Activated CD4-positive, alpha-beta T cell treated with anti-CD3 and anti-CD28 coated beads, Interleukin-2, amount 50 U/mL, for 48 hours (primary cell): ENCODE data around the gene LEMD3.

Experiments used
- DNase-seq, 2 experiments: peaks; one replicate each; pipeline ENCODE4 v3.0.0-alpha.2; 2020

Gene LEMD3

DNA sequence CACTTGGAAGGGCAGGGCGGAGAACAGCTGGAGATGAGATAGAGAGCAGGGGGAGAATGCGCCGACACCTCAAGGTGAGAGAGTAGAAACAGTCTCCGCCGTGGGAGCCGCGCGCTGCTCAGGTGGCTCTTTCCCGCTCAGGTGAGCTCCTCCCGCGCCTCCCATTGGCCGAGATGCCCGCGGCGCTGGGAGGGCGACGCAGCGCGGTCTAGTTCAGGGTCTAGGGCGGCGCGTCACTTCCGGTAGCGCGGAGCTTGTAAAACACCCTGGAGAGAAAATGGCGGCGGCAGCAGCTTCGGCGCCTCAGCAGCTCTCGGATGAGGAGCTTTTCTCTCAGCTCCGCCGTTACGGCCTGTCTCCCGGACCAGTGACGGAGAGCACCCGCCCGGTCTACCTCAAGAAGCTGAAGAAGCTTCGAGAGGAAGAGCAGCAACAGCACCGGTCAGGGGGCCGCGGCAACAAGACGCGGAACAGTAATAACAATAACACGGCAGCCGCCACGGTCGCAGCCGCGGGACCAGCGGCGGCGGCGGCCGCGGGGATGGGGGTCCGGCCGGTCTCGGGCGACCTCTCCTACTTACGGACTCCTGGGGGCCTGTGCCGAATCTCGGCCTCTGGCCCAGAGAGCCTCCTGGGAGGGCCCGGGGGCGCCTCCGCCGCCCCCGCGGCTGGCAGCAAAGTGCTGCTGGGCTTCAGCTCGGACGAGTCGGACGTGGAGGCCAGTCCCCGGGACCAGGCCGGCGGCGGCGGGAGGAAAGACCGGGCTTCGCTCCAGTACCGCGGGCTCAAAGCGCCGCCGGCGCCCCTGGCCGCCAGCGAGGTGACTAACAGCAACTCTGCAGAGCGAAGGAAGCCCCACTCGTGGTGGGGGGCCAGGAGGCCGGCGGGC is at the start of gene LEMD3:
Gene LEMD3, plus strand, starts transcription at position 264 of the 889 bp plus-strand sequence. Its CDS starts 14 bp downstream, at position 278.
- DNase-seq: peak; percentile 91 to 92

DNA sequence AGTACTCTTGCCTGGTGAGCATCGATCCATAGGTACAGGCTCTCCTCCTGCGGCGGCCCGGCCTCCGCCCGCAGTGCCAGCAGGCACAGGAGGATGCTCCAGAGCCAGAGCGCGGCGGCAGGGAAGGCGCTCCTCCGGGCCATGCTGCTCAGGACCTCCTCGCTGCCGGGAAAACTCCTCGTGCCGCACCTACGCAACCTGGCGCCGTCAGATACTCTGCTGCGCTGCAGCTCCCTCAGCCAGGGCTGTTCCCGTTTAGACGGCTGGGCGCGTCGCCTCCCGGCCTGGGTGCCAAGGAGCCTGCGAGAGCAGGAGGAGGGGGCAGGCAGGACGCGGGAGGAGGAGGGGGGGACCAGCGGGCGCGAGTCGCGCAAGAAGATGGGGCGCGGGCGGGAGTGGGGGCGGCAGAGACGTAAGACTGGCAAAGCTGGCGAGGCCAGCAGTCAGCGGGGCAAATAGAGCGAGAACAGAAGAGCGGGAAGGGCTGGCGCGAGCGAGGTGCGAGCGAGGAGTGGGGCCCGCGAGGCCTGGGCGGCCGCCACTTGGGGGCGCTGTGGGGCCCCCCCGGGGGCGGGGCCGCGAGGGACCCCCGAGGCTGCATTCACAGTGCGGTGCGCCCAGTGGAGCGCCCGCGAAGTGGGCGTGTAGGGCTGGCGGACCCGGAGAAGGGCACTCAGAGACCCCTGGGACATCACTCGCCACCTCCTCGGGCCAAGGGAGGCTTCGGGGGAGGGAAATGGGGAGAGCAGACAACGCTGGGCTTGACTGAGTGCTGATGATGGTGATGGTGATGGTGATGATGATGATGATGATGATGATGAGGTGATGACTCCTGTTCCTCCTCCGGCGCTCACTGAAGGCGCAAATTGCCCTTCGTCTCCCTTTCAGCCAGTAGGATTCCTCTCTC is 48.1 kb upstream of the LEMD3 start, which contains the start of gene WIF1:
Gene WIF1, minus strand, starts transcription at position 257 of the 907 bp plus-strand sequence. Its CDS starts 114 bp downstream, at position 143.
- peak in 1 of 2 experiments; percentile 30 for DNase-seq

DNA sequence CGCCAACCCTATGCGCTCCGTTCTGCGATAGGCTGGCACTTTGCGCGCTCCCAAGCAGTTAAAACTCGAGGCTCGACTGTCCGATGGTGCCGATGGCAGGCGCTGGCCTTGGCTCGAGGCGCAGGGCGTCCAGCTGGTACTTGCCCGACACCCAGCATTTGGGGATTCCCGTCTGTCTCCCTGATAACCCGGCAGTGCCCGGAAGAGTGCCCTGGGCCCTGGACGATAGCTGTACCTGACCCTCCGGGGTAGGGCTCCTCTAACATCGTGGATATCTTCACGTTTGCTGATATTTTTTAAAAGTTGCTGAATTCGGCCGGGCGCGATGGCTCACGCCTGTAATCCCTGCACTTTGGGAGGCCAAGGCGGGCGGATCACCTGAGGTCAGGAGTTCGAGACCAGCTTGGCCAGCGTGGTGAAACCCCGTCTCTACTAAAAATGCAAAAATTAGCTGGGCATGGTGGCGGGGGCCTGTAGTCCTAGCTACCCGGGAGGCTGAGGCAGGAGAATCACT is 47.4 kb upstream of the LEMD3 start:
- DNase-seq: no peak

DNA sequence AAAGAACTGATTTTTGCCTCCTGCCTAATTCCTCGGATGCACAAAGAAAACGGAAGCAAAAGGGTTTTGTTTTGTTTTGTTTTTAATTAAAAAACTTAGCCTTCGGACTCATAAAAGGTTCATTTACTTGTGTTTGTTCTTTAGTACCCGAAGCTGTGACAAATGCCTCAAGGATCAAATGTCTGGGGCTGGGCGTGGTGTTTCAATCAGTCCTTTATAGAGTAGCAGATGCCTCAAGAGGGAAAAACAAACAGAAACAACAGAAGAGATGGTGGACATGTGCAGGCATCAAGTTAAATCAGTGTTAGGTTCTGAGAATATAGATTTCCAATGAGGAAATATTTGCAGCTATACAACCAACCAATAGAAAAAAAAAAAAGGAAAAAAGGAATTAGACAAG is 46.7 kb upstream of the LEMD3 start:
- DNase-seq: no peak

DNA sequence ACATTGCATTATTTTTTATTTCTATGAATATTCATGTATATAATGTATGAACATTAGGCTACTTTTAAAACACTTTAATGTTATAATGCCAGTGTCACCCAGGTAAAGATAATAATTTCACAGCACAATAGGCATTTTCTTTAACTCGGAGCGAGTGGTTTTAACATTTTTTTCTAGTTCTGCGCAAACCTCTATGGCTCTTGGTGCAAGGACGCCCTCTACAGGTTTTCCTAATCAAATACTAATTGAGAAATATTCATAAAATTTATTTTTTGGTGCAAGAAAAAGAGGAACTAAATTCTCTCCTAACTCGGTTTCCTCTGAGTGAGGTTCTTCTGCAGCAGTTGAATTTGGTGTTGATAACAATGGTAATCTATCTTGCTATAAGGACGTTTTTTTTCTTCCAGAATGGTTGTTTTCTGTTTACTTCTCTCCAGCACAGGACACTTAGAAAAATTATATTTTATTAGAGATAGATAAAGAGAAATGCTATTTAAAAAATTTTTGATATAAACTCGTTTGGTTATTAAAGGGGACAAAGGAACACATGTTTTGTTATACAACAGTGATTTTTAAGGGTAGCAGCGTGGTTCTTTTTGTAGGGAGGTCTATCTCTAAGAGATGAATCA is 45.8 kb upstream of the LEMD3 start:
- peak in 1 of 2 experiments; percentile 23 for DNase-seq

DNA sequence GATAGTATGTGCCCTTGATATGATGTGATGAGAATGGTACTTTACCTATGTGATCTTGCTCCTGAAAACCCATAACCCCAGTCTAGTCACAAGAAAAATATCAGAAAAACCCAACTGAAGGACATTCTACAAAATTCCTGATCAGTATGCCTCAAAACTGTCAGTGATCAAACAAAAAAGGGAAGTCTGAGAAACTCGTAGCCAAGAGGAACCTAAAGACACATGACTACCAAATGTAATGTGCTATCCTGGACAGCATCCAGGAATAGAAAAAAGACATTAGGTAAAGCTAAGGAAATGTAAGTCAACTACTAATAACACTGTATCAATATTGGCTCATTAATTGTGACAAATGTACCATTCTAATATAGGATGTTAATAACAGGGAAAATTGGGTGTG is 44.1 kb upstream of the LEMD3 start:
- no peak for DNase-seq

DNA sequence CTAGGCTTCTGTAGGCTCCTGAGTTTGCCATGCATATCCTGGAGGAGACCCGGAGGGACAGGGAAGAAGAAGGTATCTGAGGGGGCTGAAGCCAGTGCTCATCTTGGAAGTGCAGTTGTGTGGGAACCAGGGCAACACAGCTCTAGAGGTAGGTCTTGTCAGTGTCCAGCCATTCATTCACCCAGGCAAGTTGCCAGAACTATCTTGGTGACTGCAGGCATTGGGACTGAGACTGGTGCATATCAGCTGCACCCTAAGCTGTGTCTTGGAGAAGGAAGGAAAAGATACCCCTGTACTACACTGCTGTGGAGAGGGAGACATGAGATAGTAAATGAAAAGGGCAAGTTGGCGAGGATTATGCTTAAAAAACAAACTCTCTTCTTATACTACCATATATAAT is 43.4 kb upstream of the LEMD3 start:
- no peak for DNase-seq

DNA sequence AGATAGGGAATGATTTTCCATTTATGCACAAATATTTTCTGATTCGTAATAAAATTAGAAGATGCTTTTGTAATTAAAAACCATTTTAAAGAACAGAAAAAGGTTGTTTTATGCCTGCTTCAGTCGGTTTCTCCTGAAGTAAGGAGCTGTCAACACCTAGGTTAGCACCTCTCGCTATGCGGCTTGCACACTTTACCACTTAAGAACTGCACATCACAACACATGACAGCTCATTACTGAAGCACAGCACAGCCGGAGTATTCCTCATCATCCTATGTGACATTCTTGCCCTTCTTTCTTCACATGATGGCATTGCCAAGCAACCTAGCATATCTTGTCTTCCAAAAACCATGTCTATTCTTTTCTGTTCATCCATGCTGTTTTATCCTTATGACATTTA is 42.9 kb upstream of the LEMD3 start:
- no peak for DNase-seq

DNA sequence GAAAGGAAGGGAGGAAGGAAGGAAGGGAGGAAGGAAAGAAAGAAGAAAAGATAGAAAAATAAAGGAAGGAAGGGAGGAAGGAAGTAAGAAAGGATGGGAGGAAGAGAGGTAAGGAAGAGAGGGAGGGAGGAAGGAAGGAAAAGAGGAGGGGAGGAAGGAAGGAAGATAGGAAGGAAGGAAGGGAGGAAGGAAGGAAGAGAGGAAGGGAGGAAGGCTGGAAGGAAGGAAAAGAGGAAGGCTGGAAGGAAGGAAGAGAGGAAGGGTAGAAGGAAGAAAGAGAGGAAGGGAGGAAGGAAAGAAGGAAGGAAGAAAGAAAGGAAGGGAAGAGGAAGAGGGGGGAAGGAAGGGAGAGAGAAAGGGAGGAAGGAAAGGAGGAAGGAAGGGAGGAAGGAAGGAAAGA is 35.5 kb upstream of the LEMD3 start:
- DNase-seq: no peak

DNA sequence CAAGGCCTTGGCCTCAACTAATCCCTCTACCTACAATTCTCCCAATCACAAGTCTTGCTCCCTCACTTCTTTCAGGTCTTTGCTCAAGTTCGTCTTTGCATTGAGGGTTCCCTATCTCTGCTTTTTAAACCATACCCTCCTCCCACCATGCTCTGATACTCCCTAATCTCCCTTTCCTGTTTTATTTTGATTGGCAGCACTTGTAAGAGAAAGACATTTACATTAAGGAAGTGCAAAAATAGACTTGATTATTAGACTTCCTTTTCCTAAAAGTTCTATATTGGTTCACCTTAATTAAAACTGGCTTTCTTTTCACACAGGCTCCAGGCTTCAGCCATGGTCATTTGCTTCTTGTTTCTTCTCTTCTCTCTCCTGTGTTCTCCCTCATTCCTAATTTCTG is 30.0 kb upstream of the LEMD3 start:
- no peak for DNase-seq

DNA sequence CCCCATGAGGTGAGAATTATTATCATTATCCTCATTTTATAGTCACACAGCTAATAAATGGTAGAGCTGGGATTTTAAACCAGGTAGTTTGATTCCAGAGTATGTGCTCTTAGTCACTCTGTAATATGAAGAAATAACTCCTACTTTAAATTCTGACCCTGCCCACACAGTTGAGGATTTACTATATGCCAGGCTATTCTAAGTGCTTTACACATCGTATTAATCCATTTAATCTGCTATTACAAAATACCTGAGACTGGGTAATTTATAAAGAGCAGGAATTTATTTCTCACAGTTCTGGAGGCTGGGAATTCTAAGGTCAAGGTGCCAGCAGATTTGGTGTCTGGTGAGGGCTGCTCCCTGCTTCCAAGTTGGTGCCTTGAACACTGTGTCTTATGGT is 28.6 kb upstream of the LEMD3 start:
- DNase-seq: no peak

DNA sequence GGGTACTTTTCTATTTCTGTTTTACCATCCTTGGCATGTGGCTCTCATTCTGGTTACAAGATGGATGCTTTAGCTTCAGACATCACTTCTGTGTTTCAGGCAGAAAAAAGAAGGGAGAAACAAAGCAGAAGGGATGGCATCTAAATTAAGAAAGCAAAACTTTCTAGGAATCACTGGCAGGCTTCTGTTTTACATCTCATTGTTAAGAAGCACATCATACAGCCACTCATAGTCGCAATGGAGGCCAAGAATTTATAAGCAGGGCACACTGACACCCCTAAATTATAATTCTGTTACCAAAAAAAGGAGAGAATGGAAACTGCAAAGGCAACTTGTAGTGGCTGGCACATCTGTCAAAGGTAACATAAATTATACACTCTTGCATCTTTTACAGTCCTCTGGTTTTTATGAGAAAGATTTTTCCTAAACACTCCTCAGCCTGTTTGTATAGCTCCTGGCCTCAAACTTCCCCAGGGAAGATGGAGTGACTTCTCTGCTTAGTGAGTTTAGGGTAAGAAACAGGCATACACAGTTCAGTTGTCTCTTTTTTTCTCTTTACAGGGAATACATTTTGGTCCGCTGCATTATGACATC is 22.0 kb upstream of the LEMD3 start:
- no peak for DNase-seq

DNA sequence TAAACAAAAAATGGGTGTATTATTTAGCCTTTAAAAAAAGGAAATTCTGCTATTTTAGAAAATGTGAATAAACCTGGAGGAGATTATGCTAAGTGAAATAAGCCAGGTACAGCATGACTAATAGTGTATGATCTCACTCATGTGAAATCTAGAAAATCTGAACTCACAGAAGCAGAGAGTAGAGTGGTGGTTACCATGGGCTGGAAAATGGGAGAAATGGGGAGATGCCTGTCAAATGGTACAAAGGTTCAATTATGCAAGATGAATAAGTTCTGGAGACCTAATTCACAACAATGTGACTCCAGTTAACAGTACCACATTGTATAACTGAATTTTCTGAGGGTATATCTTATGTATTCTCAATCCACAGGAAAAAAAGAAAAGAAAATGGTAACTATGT is 17.4 kb upstream of the LEMD3 start:
- no peak for DNase-seq

DNA sequence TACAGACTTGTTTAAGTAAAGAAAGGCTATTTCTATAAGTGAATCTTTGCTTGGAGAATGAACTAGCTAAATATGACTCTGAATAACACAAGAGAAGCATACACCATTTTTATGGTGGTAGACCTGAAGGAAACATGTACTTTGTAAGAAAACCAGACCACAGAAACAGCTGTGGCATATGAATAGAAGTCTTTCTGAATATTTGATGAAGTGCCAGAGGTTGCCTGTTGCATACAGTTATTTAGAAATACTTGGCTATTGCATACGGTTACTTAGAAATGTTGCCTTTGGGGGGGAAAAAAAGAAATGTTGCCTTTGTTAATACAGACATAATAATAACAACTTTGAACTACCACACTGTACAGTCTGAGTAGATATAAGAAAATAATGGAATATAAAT is 16.8 kb upstream of the LEMD3 start:
- no peak for DNase-seq

DNA sequence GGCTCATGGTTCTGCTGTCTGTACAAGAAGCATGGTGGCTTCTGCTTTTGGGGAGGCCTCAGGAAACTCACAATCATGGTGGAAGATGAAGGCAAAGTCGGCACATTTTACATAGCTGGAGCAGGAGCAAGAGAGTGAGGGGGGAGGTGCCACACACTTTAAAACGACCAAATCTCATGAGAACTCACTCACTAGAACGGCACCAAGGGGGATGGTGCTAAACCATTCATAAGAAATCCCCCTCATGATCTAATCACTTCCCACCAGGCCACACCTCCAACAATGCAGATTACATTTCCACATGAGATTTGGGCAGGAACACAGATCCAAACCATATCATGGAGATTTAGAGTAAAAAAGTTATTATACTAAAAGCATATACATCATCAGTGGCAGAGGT is 13.6 kb upstream of the LEMD3 start:
- DNase-seq: no peak

DNA sequence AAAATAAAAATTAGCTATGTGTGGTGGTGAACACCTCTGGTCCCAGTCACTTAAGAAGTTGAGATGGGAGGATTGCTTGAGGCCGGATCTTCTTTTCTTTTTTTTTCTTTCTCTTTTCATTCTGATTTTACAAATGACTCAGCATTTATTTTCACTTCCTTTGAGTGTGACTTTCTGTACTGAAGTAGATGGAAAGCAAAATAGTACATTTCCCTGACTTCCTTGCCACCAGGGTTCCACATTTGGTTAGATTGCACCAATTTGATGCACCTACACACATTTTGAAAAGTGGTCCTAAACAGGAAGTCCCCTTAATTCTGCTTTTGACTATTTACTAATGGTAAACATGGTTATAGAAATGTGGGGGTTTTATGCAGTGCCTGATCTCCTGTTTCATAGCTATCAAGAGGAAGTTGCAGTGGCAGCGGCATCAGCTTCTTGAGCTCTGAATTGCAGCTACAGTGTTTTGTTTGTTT is 13.0 kb upstream of the LEMD3 start:
- DNase-seq: peak in 1 of 2 experiments; percentile 4

DNA sequence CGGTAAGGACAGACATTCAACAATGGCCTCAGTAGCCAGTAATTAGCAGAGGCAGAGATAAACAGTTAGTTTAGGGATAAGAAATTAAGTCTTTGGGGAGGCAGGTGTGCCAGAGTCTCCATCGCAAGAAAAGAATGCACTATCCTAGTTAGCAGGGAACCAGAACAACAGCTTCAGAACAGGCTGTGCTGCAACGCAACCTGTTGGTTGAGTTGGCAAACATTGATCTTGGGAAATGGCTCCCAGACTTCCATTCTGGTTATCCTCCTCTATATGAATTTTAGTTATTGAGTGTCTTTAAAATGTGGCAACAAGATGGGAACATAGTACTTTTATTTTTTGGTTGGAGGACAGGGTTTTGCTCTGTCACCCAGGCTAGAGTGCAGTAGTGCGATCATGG is 12.3 kb upstream of the LEMD3 start:
- DNase-seq: no peak

DNA sequence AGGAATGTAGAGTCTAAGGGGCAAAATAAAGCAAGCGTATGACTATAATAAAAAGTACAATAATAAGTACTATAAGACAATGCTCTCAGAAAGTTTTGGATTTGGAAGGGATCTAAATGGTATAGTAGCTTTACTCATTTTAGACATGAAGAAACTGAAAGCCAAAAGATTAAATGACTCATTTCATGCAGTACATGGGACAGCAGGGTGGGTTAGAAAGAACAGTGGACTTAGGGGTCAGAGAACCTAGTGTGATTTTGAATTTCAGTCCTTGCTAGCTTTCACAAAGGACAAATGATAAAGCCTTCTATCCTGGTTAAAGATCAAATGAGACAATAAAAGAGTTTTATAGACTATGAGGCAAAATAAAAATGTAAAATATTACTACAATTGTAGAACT is 6.8 kb upstream of the LEMD3 start:
- DNase-seq: no peak

DNA sequence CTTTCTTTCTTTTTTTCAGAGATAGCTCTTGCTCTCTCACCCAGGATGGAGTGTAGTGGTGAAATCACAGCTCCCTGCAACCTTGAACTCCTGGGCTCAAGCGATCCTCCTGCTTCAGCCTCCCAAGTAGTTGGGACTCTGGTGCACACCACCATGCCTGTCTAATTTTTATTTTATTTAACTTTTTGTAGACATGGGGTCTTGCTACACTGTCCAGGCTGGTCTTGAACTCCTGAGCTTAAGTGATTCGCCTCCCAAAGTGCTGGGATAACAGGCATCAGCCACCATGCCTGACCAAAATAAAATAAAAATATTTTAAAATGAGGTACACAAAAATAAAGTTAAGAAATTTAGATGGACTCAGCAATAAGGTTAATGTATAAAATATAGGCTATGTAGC is 5.1 kb upstream of the LEMD3 start:
- DNase-seq: no peak

DNA sequence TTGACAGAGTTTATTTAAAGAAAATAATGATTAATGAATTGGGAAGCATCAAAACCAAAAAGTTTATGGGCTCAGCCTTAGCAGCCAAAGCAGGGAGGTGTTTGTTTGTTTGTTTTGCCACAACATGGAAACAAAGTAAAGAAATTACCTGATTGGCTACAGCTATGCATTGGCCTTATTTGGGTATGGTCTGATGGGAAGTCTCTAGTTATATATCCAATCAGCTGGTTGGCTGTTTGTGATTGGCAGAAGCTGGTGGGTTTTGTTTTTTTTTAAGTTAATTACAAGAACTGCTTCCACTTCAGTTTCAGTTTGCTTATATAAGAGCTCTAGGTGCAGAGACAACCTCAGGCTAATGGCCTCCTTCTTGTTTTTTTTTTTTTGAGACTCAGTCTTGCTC is 4.6 kb upstream of the LEMD3 start:
- no peak for DNase-seq

DNA sequence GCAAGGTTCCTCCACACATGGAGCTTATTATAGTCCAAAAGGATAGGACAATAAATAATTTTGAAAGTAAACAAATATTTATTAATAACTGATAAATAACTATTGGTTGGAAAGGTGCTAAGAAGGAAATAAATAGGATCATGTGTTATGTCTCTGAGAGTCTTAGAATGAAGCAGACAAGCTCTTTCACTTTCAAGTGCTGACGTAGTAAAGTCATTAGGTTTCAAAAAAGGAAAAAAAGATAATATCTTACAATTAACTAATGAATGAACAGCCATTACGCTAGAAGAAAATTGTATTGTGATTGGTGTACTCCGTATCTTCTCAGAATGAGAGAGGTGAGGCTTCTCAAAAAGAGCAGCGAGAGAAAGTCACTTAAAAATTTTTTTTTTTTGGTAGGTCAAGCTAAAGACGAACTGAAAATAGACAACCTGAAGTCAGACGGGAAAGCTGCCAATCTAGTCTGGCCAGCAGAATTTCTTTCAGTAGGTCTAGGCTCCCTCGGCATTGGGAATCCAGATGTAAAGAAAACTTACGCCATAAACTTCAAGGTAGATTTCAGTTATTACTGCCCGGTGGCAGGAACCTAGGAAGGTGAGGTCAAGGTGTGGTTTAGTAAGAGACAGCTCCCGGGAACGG is 583 bp upstream of the LEMD3 start:
- DNase-seq: no peak
